Upper lobe of left lung (tissue), 6 donors: ENCODE data around the gene PTPN2. TPM values are rescaled to one million over a fixed set of nuclear protein-coding genes. Genes with fewer than 3 reads are reported as not detected.
A peak's percentile ranks its signal among the peaks of the same experiment; 100 is the strongest.

ENCODE experiments used
- ATAC-seq, 2 donors: fragments of 200-7000 bp; cut with Tn5 transposase; one replicate each; pipeline ENCODE4 v1.9.1; 2022; ENCODE audit warnings: mild to moderate bottlenecking in 2 of 2, moderate library complexity in 2 of 2; ENCODE audit not compliant: low FRiP score in 2 of 2
- DNase-seq, 2 donors: peaks; one replicate each; pipeline ENCODE4 v3.0.0-alpha.2; 2019 to 2020
- H3K27ac ChIP-seq, 4 donors: fragments of 200-600 bp; sonication (generic); one replicate each; pipeline ENCODE4 v1.5.1; 2016 to 2019
- H3K27me3 ChIP-seq, 4 donors: fragments of 200-600 bp; sonication (generic); one replicate each; pipeline ENCODE4 v1.5.1; 2017 to 2019
- H3K36me3 ChIP-seq, 4 donors: fragments of 200-600 bp; sonication (generic); one replicate each; pipeline ENCODE4 v1.5.1; 2016 to 2019
- H3K4me1 ChIP-seq, 4 donors: fragments of 200-600 bp; sonication (generic); one replicate each; pipeline ENCODE4 v1.5.1; 2018 to 2019
- H3K4me3 ChIP-seq, 4 donors: fragments of 200-600 bp; sonication (generic); one replicate each; pipeline ENCODE4 v1.5.1; 2017 to 2019; ENCODE audit warnings: mild to moderate bottlenecking in 2 of 4, moderate library complexity in 1 of 4
- H3K9me3 ChIP-seq, 4 donors: fragments of 200-600 bp; sonication (generic); one replicate each; pipeline ENCODE4 v1.5.1; 2018 to 2019
- CTCF ChIP-seq, 6 experiments: fragments of 450-650 bp in 4 of 6; fragments of 200-600 bp in 2 of 6; sonication (generic) in 2 of 6; IDR thresholded peaks; one replicate each; pipeline ENCODE4 v1.5.1; 2016 to 2019; ENCODE audit warnings: antibody characterized with exemption in 6 of 6
- EP300 ChIP-seq, 4 donors: sonication (generic); formaldehyde crosslinking; IDR thresholded peaks; one replicate each; pipeline ENCODE4 v1.5.1; 2017; ENCODE audit warnings: antibody characterized with exemption in 4 of 4, control low read depth in 2 of 4
- POLR2A ChIP-seq, 4 donors: fragments of 450-650 bp; IDR thresholded peaks; one replicate each; pipeline ENCODE4 v1.5.1; 2016 to 2017; ENCODE audit warnings: antibody characterized with exemption in 4 of 4, mild to moderate bottlenecking in 2 of 4
- POLR2AphosphoS5 ChIP-seq, 2 donors: sonication (generic); formaldehyde crosslinking; IDR thresholded peaks; one replicate each; pipeline ENCODE4 v1.5.1; 2017; ENCODE audit warnings: antibody characterized with exemption in 2 of 2
- WGBS, 2 donors: methylation state at CpG; one replicate each; pipeline ENCODE4 v1.1.5; 2017 to 2018; 5-methylcytosine and 5-hydroxymethylcytosine counted together
- total RNA-seq, 6 donors: library from RNA; depleted of rRNA in 4 of 6; stranded (reverse); fragments of >200 nt in 4 of 6; gene quantifications; one replicate each; pipeline versions ENCODE4 v1.1.0 to v1.2.1, GENCODE V29; 2016 to 2021
- donor health status: DM: no; HTN: no; CAD: no; lungs with moderate emphysema.
- donor health status: DM: no; HTN: yes; CAD: no; lungs with severe emphysema.

PTPN2 gene
- total RNA-seq, 6 donors from 2014 or later = 31.9 to 119 (median 54.0) TPM

DNA sequence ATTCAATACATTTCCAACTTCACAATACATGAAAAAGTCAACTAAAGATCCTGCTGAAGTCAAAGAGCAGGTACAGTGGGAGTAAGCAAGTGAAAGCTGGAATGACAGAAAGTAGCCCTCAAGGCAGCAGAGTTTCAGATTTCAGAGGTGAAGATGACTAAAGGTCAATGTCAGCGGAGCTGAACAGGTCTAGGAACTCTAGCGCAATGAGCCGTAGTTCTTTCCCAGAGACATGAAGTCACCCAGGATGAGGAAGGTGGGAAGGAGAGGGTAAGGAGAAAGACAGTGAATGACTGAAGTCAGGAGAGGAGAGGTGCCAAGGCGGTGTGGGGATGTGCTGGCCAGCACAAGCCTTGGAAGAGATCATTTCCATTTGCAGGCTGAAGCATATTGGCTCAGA, 28.1 kb downstream of the PTPN2 start:
- 95 to 99% methylated on average over 4 of the region's 4 CpGs for WGBS, 2 donors

GRCh38 chr18:12852566-12853315, 31.3 kb downstream of the PTPN2 start:
- ATAC-seq (no peak), DNase-seq (no peak)
- Histone ChIP-seq H3K27me3 (no peaks in the 10 kb centered on the region), H3K36me3 (peaks cover 0 to 36% (median 0%) of the 10 kb centered on the region in 4 donors), H3K27ac (no peak overlapping the region), H3K4me1 (peaks cover 0 to 17% (median 3%) of the 10 kb centered on the region in 4 donors), H3K9me3 (no peaks in the 10 kb centered on the region), H3K4me3 (no peak overlapping the region)
- TF ChIP-seq CTCF (IDR thresholded peaks at IDR 0.05) (no peak), EP300 (IDR thresholded peaks at IDR 0.05) (no peak), POLR2A (IDR thresholded peaks at IDR 0.05) (no peak), POLR2AphosphoS5 (IDR thresholded peaks at IDR 0.05) (no peak)
- WGBS, 2 donors = 96 to 97% methylated on average over 7 of the region's 7 CpGs

More for the DNA sequence above, 28.1 kb downstream of the PTPN2 start:
- Histone ChIP-seq H3K27me3 (no peaks in the 10 kb centered on the region), H3K9me3 (no peaks in the 10 kb centered on the region), H3K4me1 (peaks cover 0 to 5% (median 0%) of the 10 kb centered on the region in 4 donors), H3K4me3 (no peak overlapping the region), H3K27ac (no peak overlapping the region), H3K36me3 (peaks cover 0 to 26% (median 0%) of the 10 kb centered on the region in 4 donors)
- ATAC-seq = no peak
- TF ChIP-seq POLR2A (IDR thresholded peaks at IDR 0.05) = no peak
- no peak for DNase-seq

- peaks cover 0 to 18% (median 3%) of the 10 kb centered on the region in 4 donors for H3K4me1 ChIP-seq
- 81 to 83% methylated on average over 3 of the region's 3 CpGs for WGBS, 2 donors
- H3K4me3 ChIP-seq = no peak overlapping the region
- no peak overlapping the region for H3K27ac ChIP-seq
- no peaks in the 10 kb centered on the region for H3K27me3 ChIP-seq
- DNase-seq = no peak
- no peaks in the 10 kb centered on the region for H3K9me3 ChIP-seq
- ATAC-seq = no peak
- peaks cover 0 to 30% (median 0%) of the 10 kb centered on the region in 4 donors for H3K36me3 ChIP-seq
- TF ChIP-seq POLR2AphosphoS5 (IDR thresholded peaks at IDR 0.05) (no peak), CTCF (IDR thresholded peaks at IDR 0.05) (no peak)
Observed at GRCh38 chr18:12851716-12852115, 32.3 kb downstream of the PTPN2 start.

DNA sequence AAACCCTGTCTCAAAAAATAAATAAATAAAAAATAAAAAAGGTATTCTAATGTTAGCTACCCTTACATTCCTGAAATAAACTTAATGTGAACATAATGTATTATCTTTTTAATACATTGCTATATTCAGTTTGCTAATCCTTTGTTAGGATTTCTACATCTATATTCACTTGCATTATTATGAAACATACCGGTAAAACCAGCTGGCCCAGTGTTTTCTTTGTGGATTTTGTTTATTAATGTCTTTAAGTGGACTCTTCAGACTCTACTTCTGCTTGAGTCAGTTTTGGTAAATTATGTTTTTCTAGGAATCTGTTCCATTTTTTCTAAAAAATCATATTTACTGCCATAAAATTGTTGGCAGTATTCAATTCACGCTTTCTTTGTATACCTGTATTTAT, 34.5 kb downstream of the PTPN2 start:
- Histone ChIP-seq H3K27me3 (no peaks in the 10 kb centered on the region), H3K36me3 (peaks cover 0 to 19% (median 0%) of the 10 kb centered on the region in 4 donors), H3K27ac (peak overlapping the region in 2 of 4 donors; percentile 53 to 67), H3K4me1 (peaks cover 0 to 18% (median 3%) of the 10 kb centered on the region in 4 donors), H3K9me3 (no peaks in the 10 kb centered on the region), H3K4me3 (no peak overlapping the region)
- DNase-seq (peak in 1 of 2 donors; percentile 31), ATAC-seq (no peak)
- WGBS, 2 donors = 64 to 70% methylated on average over 2 of the region's 2 CpGs
- no peak for TF ChIP-seq POLR2AphosphoS5 (IDR thresholded peaks at IDR 0.05)
- peak in 1 of 4 donors; percentile 49 for TF ChIP-seq EP300 (IDR thresholded peaks at IDR 0.05)

GRCh38 chr18:12848405-12848804, 35.6 kb downstream of the PTPN2 start:
- DNase-seq (no peak), ATAC-seq (no peak)
- TF ChIP-seq CTCF (IDR thresholded peaks at IDR 0.05) (no peak), POLR2A (IDR thresholded peaks at IDR 0.05) (no peak), EP300 (IDR thresholded peaks at IDR 0.05) (no peak), POLR2AphosphoS5 (IDR thresholded peaks at IDR 0.05) (no peak)
- H3K36me3 ChIP-seq = peaks cover 0 to 10% (median 0%) of the 10 kb centered on the region in 4 donors
- H3K9me3 ChIP-seq = no peaks in the 10 kb centered on the region
- H3K4me1 ChIP-seq = peaks cover 0 to 28% (median 6%) of the 10 kb centered on the region in 4 donors
- no peaks in the 10 kb centered on the region for H3K27me3 ChIP-seq
- 83 to 92% methylated on average over 1 of the region's 1 CpG for WGBS, 2 donors
- peak overlapping the region in 2 of 4 donors; percentile 27 to 67 for H3K27ac ChIP-seq
- no peak overlapping the region for H3K4me3 ChIP-seq
